HG03025 (cell line): ENCODE measurements around the gene NR2E3.
"Not testable (repeated sequence)": the region's sequence is repeated elsewhere in the genome, so short reads cannot be mapped to it uniquely, and the experiment has no call there.

ENCODE experiments used
- ATAC-seq: cut with Tn5 transposase; IDR thresholded peaks from one replicate; pipeline ENCODE4 v1.9.1; 2021; ENCODE audit warnings: mild to moderate bottlenecking, moderate library complexity; ENCODE audit not compliant: unreplicated experiment, low FRiP score

The NR2E3 gene

DNA sequence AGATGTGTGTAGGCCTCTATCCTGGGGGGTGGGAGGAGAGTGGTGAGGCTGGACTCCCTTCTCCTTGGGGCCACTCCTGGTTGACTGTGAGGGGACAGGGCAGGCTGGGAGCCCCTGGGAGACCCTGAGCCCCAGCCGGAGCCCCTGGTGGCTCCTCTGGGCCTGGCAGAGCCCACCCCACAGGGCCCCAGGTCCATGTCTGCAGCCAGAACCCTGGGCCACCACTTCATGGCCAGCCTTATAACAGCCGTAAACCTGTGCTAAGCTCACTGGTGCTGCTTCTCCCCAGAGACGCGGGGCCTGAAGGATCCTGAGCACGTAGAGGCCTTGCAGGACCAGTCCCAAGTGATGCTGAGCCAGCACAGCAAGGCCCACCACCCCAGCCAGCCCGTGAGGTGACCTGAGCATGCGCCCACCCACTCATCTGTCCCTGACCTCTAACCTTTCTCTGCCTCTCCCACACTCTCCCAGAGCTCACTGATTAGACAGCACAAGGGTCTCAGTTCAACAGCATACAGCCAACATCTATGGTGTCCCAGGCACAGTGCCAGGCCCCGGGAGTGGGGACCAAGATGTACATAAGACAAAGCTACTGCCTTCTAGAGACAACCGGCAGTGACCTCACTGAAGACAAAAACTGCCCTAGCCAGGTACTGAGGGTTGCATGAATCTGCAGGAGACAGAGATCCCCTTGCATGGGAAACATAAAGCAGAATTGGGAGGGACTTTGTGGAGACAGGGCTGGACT is 3.5 kb downstream of the NR2E3 start:
- no peak for ATAC-seq

DNA sequence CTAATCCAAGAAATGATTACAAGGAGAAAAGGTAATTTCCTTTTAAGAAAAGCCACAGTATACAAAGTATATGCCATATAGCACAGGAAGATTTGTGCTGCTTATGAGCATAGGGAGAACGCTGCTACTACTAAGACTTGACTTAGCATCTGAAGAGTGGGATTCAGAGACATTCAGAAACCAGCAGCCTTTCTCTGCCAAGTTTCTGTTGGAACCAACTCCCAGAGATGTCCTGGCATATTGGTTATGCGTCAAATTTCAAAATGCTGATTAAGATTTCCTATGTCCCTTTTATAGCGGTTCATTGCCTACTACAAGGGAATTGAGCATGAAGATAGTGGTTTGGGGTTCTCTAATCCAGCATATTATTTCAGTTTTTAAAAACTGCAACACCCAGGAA is 4.9 kb downstream of the NR2E3 start:
- ATAC-seq = no peak

DNA sequence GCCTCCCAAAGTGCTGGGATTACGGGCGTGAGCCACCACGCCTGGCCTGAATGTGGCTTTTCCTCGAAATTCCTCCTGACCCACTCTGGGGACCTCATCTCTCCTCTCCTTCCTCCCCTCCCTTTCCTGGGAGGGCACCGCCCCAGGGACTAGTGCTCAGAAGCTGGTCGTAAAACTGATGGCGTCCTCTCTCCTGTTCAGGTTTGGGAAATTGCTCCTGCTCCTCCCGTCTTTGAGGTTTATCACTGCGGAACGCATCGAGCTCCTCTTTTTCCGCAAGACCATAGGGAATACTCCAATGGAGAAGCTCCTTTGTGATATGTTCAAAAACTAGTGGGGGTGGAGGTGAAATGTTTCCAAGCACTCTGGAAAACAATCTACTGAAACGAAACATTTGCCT is 7.0 kb downstream of the NR2E3 start:
- no peak for ATAC-seq

DNA sequence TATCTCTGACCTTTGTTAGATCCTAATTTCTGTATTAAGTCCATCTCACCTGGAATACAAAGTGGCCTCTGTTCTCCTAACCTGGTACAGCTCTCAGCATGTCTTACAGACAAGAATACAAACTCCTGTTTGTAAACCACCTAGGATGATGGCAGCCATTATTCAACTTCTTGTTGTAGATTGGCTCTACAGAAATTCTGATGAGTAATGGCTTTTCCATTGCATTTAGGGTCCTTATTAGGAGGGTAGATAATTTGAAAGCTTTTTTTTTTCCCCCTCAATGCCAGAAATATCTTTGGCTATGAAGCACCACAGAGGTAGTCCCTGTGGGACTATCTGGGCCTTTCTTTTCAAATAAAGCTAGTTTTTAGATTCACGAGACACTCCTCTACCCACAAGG is 9.8 kb downstream of the NR2E3 start:
- no peak for ATAC-seq

DNA sequence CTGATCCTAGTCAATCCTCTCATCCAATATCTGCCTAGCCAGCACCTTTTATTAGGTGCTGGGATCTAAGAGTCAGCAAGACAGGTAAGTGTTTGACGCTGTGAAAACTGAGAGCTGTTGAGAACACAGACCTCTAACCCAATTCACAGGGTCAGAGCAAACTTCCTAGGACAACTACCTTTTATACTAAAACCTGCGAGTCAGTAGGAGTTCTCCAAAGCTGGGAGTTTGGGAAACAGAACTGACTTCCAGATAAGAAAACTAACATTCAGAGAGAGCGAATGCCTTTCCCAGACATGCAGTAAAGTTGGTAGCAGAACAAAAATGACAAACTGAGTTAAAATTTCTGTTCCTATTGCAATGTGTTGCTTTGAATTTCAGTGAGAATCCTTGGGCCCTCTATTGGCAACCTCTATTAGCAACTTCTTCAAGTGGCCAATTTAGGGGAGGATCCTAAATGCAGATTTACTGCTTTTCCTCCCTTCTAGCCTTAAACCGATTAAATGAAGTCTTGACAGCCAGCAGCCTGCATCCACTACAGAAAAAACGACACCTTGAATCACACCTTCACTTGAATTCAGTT is 11.3 kb downstream of the NR2E3 start:
- no peak for ATAC-seq

DNA sequence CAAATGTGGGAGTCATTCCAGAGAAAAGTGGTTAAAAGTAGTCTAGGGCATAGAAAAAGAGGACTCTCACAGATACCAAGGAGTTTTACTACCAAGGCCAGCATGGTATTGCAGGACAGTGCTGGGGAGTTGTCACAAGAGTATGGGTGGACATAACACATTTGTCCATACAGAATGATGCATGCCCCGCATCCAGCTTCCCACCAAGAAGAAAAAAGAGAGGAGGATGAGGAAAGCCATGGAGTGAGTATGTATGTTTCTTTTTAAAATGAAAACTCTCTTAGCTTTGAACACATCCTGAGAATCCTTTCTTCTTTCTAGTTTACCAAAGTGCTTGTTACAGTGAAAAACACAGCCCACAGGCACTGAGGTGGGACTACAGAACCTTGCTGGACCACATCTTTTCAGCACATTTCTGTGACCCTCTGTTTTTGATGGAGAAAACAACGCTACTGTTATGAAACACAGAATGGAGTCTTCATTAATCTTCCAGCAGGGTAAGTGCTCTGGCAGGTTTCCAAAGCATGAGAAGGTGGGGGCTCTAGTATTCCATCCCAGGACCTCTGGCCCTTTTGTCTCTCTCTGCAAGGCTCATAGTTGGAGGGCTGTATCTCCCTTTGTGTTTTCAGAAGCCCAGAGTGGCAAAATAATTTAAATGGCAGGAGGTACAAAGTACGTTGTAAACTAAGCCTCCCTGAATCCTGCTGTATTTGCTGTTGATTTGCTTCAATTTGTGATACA is 12.7 kb downstream of the NR2E3 start:
- no peak for ATAC-seq

DNA sequence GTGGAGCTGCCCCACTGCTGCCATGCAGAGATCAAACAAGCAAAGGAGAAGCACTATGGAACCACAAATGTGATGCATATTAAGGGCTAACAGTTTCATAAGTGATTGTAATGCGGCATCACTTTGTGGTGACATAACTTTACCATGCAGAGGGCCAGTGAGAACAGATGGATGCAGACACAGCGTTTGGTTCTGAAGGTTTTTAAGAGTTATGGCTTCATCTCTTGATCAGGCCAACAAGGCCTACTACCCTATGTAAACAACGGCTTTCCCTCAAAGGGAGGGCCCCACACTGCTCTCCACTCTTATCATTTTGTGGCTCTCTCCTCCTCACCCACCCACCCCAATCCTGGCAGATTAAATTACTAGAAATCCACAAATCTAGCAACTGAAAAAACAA is 13.4 kb downstream of the NR2E3 start:
- ATAC-seq = no peak

DNA sequence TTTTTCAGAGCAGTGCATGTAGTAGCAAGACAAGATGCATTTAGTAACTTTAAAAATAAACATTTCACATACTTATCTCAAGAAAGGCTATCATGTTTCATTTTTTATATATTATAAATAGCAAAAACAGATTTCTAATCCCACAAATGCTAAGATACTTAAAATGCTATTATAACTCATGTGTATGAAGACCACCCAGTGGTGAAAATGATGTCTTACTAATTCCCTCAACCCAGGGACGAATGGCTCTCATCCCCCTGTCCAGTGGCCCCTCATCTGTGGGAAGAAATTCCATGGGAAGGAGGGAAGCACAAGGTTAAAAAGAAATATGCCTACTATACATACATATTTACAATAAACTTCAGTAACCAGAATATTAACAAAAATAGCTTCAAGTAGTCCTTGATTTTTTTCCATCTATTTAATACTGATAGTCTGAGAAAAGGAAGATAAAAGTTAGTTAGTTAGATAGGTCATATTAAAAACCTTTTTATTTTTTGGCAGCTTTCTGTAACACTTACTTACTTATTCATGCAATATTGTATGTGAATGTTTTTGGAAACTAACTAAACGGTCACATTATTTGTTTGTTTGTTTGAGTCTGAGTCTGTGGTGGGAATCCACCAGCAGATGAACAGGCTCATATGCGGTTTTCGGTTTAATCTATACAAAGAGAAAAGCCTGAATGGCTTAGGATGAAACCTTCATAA is 14.8 kb downstream of the NR2E3 start:
- ATAC-seq = no peak

DNA sequence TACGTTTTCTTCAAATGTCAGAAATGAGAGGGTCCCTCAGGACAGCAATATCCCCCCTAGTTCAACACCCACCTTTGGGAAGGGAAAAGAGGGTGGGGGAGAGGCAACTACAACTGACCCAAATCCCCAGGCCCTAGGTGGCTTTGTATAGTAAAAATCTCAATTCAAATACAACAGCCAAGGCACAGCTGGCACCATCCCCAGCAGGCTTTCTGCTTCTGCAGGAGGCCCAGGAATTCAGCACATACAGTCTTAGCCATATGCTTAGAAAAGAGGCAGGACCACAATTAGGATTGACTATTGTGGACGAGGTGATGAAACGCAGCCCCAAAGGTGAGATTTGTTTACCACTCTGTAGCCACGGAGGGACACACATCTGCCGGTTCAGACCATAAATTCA is 15.8 kb downstream of the NR2E3 start:
- no peak for ATAC-seq

DNA sequence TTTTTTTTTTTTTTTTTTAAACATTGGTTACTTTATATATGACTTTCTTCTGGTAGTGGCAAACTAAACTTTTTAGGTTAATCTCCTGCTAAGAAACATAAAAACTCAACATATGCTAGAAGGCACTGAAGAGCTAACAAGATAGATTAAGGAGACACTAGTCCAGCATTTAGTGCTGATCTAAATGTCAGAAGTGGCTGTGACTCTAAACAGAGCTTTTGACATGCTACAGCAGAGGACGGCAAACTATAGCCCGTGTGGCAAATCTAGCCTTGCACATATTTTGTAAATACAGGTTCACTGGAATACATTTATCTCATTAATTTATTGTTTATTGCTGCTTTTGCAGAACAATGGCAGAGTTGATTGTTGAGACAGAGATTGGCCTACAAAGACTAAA is 20.6 kb downstream of the NR2E3 start:
- ATAC-seq = no peak

DNA sequence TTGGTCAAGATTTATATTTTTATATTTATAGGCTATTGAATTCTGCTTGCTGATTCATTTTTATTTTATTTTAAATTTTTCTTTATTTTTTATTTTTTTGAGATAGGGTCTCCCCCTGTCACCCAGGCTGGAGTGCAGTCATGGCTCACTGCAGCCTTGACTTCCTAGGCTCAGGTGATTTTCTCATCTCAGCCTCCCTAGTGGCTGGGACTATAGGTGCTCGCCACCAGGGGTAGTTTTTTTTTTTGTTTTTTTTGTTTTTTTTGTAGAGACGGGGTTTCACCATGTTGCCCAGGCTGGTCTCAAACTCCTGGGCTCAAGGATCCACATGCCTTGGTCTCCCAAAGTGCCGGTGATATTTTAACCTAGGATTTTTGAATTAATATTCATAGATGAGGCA is 31.2 kb downstream of the NR2E3 start:
- ATAC-seq = no peak

DNA sequence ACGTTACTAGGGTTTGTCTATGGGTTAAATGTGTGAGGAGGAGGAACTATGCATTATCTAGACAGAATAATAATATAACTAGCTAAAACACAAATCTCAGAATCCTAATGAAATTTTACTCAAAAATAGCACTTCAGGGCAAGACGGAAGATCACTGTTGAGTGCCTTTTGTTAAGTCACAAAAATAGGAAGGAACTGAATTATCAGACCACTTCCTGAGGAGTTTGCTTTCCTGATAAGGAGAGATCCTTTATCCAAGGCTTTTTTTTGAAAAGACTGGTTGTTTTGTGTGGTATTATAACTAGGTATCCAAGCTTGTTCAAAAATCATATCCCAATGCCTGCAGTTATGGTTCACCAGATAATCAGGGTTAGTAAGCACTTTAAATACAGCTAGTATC is 34.6 kb downstream of the NR2E3 start:
- no peak for ATAC-seq

DNA sequence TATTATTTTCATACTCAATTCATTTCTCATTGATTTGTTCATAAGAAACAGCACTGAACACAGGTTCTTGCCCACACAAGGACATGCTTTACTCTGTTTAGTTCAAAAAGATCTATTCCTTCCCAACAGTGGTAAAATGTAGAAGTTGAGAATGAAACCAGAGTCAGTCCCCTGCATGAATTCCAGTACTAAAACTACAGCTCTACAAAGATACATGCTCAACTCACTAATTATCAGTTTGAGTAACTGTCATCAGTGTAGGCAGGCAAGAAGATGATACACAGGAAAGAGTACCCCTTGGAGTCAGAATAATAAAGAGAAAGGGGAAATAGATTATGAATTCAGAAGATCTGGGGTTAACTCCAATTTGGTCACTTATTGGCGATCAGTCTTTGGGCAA is 43.2 kb downstream of the NR2E3 start:
- no peak for ATAC-seq

DNA sequence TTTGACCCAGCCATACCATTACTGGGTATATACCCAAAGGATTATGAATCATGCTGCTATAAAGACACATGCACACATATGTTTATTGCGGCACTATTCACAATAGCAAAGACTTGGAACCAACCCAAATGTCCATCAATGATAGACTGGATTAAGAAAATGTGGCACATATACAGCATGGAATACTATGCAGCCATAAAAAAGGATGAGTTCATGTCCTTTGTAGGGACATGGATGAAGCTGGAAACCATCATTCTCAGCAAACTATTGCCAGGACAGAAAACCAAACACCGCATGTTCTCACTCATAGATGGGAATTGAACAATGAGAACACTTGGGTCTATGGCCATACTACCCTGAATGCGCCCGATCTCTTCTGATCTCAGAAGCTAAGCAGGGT is 47.9 kb downstream of the NR2E3 start:
- not testable (repeated sequence) for ATAC-seq
